Measurements from ENCODE around the gene SLC1A2.

Gene SLC1A2

DNA sequence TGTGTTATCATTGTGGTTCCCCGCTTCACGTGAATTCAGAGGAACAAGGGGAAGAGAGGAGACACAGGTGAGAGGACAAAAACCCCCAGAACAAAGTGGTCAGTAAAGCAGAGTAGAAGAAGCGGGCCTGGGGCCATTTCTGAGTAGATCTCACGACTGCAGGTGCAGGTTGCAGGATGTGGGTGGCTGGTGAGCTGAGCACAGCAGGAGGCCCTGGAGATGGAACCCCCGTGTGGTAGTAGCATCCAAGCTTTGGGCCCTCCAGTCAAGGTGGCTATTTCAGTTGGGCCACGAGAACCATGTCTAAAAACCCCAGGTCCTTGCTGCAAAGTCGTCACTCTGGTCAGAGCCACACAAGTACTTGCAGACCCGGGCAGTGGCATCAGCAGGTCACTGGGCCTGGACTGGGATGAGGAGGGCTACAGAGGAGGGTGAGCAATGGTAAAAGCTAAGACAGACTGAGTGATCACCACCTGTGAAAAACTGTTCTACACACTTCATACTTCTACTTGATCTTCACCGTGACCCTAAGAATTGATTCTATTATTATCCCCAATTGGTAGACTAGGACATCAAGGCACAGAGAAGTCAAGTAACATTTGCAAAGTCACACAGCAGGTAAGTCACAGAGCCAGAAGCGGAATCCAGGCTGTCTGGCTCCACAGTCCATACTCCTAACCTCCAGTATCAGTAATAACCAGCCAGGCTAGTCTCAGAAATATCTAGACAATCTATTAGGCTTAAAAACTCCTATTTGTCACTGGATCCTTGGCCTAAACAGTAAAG is 43.8 kb downstream of the SLC1A2 start:
- DNase-seq, result no peak

DNA sequence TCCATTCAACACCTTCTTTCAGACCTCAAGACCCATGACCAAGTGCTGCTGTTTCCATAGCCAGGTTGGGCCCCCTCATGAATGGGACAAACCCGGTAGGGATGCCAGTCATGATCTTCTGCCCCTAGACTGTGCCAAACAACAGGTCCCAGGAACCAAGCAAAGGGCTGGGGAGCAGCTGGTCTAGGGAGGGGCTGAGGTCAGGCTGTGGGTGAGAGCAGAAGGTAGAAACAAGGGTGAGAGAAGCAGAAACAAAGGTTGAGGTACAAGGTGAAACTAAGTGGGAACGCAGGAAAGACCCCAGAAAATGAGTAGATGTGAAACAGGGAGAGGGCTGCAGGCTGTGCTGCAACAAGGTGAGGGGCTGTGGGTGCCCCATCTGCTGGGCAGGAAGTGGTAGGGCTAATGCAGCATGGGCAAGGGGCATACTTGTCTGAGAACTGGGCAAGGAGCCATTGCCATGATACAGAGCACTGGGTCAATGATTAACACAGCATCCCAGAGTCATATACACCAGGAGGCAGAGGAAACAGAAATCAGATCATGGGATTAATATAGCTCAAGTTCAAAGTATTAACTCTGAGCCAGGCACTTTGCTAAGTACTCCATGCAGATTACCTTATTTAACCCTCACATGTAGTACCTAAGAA is 45.9 kb downstream of the SLC1A2 start:
- DNase-seq, result no peak

DNA sequence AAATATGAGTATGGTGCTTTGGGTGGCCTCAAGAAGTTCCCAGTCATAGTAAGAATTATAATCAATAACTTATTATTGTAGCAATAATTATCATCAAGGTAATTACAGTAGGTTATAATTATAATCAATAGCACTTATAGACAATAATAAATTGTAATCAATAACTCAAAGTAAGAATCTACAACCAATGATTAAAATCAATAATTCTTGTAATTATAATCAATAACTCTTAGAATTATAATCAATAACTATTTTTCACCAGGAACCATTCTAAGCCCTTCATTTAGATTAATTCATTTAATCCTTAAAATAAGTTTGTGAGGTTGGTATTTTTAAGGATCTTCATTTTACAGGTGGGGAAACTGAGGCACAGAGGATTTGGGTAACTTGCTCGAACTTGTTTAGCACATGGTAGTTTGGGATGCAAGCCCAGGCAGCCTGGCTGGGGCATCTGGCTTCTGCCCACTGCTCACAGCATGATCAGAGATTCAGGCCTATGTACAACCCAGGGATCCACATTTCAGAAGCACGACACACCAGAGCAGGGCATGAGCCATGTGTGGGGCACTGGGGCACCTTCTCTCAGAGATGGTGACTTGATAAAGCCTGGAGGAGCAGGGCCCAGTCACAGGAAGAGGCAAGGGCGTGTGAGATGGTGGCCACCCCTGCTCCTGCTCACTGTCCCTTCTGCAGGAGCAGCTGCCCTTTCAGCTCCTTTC is 46.6 kb downstream of the SLC1A2 start:
- DNase-seq, result no peak

DNA sequence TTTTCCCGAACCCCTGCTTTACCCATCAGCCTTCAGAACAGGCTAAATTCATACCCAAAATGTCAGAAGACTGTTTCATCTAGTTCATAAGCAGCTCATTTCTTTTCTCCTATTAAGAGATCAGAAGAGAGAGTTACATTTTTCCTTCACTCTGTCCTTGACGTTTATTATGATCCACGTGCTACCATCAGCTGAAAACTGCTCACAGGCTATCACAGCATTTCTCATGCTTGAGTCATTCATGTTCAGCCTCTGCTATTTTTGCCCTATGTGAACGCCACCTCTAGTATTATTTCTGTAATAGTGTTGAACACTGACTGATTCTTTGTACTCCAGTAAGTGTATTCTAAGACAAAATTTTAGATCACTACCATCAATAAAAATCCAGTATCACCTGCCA is 51.9 kb downstream of the SLC1A2 start:
- DNase-seq, result no peak

DNA sequence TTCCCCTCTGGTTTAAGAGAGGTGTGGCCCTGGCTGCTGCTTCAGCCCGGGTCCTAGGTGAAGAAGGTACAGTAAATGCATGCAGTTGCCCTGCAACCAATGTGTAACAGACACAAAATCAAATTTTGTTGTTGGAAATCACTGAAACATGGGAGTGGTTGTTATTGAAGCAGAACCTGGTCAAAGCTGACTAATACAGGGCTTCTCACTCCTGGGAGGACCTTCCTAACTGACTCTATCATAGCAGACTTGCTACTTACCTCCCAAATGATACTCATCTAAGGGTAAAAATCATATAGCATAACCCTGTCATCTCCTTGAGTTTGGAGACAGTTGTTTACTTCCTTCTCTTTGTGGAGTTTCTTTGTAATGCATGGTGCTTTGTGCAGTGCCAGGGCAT is 52.6 kb downstream of the SLC1A2 start:
- no peak for DNase-seq

DNA sequence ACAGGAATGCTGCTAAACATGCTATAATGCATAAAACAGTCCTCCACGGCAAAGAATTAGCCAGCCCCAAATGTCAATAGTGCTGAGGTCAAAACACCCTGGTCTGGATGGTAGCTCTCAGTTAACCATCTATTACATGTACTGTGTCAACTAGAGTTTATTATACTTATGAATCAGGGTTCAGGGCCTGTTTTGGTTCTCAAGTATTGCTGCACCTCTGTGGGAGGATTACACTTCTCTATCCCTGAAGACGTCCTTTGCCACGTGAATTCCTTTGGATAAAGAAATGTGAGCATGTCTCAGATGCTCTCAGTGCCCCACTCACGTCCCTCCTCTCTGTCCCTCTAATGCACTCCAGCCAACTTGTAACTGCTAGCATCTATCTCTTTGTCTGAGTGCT is 53.4 kb downstream of the SLC1A2 start:
- DNase-seq, result no peak

DNA sequence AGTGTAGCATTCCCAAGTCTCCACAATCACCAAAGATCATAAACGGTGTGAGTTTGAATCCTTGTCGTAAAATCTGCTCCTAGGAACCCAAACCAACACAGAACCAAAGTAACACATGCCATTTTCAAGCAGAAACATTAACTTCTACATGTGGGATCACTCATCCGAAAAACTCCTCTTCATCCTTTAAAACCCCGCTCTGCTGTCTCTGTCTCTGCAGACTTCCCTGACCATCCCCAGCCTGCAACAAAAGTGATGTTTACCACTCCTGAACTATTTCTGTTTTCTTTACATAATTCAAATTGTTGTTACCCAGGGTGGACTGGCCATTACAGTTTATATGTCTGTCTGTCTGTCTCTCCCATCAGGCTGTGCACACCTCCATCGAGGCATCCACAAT is 54.0 kb downstream of the SLC1A2 start:
- DNase-seq, result no peak

DNA sequence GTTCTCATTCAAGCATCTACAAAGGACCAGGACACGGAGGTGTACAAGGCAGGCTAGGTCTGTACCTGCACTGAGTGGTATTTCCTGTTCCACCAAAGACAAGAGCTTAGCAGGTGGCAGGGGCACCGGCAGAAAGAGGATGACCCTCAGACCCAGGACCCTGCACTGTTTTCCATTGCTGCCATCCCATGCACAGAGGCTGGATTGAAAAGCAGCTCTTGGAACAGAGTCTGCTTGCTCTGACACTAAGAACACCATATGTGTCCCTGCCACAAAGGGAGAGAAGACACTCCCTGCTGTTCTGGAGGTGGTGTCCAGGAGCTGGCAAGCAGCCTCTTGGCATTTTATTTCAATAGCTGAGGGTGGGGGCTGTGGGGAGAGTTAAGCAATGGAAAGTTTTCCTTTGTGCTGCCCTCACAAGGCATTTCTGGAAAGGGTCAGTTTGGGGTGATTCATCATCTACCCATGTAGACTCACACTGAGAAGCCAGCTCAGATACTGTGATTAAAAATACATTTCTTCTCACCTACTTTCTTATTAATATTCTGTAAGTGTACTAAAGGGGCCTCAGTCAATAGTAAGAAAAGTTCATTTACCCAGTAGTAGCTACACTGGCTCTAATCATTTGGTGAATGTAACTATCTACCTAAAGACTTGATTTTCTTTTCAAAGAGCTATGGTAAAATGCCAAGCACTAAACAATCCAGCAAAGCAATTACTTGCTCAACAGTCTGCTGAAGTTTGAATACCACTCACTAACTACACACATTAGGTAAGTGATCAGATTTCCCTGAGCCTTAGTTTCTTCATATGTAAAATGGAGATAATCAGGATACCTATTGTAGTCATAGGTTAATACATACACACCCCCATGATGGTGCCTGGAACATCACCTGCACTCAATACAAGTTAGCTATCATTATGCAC is 55.2 kb downstream of the SLC1A2 start:
- DNase-seq, result no peak

DNA sequence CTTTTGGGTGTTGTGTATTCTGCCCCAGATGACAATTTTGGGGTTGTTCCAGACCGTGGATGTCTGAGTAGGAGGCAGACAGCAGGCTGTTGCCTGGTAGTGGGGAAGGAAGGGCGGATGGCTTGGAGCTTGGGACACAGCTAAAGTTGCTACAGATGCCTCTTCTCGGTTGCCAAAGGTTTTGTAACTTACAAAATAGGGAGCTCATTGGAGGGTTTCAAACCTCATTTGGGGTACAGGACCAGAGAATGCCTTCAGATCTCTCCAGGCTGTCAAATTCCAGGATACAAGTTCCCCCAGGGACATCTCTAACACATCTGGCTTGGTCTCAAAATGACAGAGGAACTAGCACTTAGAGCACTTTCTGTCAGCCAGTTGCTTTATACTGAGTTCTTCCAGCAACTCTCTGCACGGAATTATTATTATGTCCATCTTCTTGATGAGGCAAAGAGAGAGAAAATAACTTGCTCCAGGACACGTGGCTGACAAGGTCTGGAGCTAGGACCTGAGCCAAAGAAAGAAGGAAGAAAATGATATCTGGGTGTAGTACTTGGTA is 56.0 kb downstream of the SLC1A2 start:
- no peak for DNase-seq

DNA sequence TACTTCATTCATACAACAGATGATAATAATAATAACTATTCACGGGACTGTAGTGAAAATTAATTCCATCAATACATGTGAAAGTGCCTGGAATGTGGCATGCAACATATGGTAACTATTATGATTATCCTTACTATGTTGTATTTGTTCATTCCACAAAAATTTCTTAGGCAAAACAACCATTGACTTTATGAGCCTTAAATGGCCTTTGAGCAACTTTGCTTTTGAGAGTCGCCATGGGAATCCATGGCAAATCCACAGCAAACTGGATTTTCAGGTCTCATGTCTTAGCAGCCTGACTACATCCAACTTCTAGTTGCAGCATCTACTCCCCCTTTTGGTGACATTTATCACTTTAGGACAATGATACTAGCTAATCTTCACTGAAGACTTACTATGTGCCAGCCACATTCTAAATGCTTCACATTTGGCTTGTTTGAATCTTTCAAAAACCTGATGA is 56.8 kb downstream of the SLC1A2 start:
- no peak for DNase-seq

DNA sequence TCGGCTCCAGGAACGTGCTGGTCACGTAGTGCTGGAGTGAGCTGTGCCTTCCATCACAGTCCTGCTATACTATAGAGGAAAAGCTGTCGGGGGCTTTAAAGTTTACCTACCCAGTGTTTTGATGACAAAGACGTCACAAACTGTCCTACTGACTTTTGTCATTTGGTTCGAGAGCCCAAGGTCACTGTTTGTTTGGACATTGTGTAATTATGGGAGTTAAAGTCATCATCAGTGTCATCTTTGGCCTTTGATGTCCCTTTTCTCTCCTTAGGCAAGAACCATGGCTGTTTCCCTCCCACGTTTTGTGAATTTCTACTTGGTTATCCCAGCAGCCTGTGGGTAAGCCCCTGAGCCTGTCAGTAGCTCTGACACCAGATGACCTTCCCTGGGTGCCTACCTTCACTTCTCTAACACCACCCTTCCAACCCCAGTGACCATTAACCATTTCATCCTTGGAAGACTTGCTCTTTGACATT is 59.3 kb downstream of the SLC1A2 start:
- no peak for DNase-seq

DNA sequence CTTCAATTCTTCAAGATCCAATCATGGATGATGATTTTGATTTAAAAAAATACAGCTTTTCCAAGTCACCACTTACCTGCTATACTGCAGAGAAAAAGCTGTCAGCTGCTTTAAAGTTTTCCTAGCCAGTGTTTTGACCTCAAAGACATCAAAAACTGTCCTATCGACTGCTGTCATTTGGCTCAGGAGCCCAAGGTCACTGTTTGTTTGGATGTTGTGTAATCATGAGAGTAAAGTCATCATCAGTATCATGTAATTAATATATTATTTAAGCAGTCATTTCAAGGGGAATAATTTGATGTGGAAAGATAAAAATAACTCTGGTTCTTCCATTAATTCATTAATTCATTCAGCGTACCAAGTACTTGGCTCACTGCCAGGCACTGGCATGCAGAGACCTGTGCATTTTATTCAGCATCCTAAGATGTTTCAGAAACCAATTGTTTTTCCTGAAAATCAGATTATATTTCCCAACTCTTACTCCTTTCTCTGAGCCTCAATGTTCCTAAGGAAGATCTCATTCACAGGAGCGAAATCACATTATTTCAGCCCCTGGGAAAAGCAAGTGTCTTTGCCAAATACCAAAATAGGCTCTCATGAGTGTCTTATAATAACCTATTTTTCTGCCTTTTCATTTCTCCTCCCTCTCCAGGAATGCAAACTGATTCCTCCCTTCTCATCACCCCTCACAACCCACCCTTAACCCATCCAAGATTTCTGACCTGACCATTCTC is 59.9 kb downstream of the SLC1A2 start:
- no peak for DNase-seq

DNA sequence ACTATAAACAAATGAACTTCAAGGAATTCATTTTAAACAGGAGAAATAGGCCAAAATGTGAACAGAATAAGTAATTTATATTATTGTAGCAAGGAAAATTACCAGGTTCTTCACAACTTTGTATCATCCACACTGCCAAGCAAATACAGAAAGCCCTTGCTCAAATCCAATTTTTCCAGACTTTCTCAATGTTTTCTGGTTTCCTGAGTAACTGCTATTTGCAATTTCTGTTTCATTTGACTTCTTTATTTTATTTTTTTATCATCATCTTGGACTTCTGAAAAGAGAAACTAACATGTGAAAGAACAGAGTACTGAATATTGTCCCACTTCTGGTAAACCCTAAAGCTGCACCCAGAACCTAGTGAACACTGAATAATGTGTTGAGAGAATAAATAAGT is 61.0 kb downstream of the SLC1A2 start:
- DNase-seq, result no peak

DNA sequence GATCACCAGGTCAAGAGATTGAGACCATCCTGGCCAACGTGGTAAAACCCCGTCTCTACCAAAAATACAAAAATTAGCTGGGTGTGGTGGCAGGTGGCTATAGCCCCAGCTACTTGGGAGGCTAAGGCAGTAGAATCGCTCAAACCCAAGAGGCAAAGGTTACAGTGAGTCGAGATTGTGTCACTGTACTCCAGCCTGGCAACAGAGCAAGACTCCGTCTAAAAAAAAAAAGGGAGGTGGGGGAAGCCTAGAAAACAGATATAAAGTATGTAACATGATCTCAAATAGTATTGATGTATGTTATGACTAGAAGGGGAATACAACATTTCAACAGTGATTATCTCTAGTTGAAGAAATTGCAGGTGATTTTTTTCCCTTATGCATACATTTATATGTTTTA is 61.4 kb downstream of the SLC1A2 start:
- no peak for DNase-seq

DNA sequence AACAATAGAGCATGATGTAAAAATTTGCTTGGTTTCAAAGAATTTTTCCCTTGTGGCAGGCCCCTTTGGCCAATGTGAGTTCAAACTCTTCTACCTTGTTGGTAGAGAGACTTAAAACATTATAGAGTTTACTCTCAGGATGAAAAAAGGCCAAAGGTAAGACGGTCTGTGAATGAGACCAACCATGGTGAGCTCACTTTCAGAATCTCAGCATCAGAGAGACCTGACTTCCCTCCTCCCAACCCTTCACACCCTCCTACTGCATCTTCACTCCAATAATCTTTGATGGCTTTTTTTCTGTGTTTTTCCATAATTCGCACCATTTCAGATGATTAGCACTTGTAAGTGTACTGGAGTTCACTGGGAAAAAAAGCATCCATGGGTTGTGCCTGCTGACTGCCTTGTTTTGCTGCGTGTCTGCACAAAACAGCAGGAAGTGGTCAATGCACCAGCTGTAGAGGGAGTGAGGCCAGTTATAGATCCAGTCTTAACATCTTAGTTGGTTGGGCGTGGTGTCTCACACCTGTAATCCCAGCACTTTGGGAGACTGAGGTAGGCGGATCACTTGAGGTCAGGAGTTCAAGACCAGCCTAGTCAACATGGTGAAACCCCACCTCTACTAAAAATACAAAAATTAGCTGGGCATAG is 64.1 kb downstream of the SLC1A2 start:
- no peak for DNase-seq

DNA sequence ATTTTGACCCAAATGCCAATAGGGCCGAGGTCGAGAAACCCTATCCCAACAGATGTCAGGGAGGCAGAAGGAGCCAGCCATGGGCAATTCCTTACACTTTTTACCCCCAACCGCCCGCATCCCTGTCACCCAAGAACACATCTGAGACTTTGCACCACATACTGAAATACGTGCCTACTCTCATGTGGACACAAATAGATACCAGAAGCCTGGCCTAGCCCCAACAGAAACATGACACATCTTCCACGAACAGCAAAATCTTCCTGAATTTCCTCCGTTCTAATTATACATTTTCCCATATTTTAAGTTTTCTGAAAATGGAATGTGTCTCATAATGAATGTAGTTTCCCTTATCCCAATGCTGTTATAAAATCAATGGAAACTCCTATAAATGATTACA is 64.7 kb downstream of the SLC1A2 start:
- no peak for DNase-seq

DNA sequence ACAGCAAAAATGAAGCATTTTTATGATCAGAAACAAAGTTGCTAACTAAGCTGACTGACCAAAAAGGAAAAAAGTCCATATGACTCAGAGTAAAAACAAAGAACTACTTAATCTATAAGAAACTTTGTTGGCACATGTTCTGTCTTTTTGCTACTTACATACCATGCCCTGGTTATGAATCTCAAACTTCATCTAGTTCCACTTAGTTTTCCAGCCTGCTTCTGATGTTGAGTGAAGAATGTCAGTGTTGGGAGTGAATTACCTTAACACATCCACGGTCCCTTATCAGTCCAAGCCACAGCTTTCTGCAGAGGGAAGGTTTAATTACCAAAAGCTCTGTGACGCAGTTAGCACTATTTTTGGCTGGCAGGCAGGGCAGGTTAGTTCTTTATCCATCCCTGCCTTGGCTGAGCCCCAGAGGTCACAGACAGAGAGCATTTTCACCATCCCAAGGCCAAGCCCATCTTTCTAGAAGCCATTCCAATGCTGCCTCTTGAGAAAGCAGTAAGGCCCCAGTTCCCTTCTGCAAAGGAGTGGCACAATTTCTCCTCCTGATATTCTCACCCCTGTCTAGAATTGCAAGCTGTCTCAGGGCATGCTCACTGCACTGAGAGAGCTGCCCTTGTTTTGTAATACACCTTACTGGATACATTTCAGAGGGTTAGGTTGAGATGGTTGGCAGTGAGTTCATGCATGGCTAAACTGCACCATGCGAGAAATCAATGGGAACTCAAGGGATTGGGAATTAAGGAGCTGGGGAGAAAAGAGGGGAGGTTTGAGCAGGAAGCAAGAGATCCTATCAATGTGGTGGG is 67.1 kb downstream of the SLC1A2 start:
- no peak for DNase-seq

DNA sequence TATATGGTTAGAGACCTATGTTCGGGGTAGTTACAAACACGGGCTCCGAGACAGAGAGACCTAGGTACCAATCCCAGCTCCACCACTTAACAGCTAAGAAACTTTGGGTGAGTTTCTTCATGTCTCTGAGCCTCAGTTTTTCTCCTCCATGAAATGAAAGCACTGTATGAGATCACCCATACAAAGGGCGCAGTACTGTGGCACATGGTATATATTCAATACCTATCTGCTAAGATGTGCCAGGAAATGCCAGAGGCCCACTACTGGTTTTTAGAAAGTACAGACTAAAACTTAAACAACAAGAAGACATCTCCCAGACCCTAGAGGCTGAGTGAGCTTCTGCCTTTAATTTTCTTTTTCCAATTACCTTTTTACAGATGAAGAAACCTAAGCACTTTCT is 69.5 kb downstream of the SLC1A2 start:
- DNase-seq, result no peak

DNA sequence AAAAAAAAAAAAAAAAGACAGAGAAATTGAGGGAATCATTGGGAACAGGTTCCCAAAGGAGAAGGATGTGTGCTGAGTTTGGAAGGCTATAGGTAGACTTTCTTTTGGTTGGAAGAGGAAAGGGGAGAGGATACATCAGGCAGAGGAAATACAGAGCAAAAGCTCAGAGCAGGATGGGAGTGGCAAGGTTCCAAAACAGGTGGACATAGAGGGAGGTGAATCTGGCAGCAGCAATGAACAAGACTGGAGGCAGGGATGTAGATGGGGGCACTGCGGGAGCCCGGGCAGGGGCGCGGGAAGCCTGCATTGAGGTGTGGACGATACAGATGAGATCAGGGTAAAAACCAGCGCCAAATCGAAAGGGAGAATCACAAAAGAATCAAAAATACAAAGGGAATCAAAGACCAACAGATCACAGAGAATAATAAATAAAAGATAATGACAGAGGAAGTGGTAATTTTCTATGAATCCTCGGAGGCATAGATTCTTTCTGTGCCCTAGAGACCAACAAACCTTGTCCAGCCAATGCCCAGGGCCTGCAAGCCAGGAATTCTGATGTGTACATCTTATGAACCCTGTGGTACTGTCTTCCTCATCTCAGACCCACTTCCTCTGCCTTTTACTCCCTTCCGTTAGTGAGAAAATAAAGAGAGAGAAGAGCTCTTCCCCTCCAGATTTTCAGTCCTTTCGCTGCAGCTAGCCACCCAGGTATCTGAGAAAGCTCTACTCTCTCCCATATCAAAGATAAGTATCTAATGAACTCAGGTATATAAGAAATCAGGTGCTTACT is 70.3 kb downstream of the SLC1A2 start:
- DNase-seq, result no peak
